ENCODE results near the gene ANKRD16.

- TF ChIP-seq CTCF (IDR thresholded peaks at IDR 0.05): no peak
- no peak for TF ChIP-seq POLR2AphosphoS5 (IDR thresholded peaks at IDR 0.05; ENCODE audit: low read depth, low read length)
Measured at GRCh38 chr10:5835446-5836095, 54.1 kb downstream of the ANKRD16 start.

All from Panc1 (cell line).